ENCODE measurements around the gene RGR.
A peak's percentile ranks its signal among the peaks of the same experiment; 100 is the strongest.
"Not testable (repeated sequence)": the region's sequence is repeated elsewhere in the genome, so short reads cannot be mapped to it uniquely, and the experiment has no call there.

RGR gene

DNA sequence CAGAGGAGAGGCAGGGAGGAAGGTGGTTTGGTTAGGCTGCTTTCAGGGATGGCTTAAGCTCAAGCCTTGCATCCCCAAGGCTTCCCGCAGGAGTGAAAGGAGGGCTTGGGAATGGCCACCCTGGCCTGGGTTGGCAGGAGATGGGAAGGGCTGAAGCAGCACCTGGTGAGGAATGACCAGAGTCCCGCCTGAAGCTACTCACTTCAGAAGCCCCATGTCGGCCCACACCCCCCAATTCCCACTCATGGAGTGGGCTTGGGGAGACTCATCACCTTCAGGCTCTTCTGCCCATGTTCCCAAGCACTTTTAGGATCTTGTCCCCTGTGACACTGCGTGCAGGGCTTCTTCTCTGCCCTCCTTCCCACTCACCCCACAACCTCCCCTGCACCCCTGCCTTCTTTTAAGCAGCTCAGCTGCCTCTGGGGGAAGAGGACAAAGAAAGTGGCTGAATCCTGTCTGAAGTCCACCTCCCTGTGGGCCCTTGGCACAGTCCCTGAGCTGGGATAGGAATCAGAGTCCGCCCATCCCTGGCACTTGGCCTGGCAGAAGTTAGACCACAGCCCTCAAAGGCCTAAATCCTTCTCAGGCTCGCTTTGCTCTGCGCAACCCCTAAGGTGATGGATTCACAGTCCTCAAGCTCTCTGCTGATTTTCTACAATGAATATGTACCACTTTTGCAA lies 16.5 kb downstream of the RGR start:
- no peak for DNase-seq

DNA sequence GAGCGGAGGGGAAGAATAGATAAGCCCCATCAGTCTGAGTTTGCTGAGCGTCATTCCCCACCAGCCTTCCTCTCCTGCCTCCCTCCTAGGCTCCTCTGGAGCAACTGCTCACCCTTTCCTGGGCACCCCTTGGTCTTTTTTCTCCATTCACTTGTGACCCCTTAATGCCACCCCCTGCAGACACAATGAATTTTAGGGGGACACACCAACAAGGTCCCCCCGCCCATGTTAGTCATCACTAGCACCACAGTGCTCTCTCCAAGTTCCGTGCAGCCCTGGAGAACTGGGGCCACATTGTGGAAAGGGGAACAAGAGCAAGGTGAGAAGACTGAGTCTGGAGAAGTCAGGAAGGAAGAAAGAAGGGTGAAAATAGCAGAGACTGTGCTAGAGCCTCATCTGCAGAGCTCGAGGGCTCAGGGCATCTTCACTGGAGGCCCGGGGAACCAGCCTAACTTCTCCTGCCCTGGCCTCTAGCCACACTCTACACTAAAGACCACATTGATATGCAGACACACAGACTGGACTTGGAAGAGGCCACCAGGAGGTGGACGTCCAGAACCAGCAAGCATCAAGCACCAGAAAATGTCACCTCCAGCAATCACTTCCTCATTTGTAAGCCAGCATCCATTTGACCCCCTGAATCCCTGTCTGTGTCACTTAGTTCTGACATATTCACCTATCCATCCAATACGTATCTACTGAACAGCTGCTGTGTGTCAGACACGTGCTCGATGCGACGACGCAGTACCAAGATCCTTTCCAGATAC lies 17.5 kb downstream of the RGR start:
- no peak for DNase-seq

DNA sequence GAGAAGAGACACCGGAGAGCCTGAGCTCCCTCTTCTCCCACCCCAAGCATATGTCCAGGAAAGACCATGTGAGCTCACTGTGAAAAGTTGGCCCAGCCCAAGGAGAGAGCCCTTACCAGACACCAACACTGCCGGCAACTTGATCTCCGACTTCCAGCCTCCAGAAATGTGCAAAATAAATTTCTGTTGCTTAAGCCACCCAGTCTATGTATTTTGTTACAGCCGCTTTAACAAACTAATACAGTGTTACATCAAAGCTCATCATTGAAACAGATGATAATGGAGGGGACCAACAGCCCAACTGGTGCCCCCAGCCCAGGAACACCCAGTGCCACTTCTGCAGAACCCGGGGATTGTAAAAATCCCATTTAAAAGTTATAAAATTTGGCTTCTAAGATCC lies 18.9 kb downstream of the RGR start:
- DNase-seq, result no peak

DNA sequence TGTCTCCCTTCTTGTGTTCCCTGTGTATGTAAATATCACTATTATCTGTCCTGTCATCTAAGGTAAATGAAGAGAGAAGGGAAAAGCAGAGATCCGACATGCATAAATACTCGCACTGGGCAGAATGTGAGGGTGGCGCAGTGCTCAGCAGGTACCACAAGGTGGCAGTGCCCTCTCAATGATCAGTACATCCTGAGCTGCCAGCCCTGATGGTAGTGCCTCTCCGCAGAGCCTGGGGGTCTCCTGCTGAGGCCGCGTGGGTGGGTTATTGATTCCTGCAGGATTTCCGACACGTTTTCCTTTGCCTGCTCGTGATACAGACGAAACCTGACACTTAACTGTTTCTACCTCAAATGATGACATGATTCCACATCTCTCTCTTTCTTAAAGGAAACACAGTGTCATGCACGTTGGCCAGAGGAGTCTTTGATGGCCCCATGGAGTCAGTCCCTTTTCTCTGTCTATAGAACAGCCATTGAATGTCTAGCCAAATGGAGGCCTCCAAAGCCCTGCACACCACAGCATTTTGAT lies 19.8 kb downstream of the RGR start:
- DNase-seq, result peak; percentile 65

DNA sequence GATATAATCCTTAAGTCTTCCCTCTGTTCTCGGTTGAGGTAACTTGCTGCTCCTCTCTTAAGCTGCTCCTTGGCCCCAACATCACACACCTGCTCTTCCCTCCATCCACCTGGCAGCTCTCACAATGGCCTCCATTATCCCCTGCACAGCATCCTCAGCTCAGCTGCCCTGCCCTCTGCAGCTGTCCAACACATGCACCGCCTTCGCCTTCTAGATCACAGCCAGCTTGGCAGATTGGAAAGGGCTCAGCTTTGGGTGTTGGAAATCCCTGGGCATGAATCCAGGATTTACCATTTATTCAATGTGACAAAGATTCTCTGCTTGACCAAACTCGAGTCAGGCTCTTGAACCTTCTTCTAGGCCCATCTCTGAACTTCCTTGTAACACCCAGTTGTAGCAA lies 20.6 kb downstream of the RGR start:
- no peak for DNase-seq

DNA sequence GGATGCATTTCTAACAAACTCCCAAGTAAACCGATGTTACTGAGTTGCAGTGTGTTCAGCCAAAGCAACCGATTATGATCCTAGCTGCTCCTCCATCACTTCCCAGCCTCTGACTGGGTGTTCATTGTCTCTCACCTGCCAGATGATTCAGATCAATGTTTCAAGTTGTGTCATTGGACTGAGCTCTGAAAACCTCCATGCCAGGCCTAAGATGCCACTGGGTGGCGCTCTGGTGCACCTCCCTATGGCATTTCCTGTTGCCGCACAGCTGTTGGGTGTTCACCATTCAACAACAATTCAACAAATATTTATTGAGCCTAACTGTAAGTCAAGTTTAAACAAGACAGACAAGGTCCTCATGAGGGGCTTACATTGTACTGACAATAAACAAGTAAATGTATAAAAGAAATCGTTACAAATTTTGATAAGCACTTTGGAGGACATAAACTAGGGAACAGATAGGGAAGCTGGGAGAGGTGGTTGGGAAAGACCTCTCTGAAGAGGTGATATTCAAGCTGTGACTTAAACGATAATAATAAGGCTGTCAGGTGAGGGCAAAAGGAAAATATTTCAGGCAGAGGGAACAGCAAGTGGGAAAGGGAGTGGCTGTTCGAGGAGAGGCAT lies 22.8 kb downstream of the RGR start:
- peak; percentile 31 for DNase-seq

DNA sequence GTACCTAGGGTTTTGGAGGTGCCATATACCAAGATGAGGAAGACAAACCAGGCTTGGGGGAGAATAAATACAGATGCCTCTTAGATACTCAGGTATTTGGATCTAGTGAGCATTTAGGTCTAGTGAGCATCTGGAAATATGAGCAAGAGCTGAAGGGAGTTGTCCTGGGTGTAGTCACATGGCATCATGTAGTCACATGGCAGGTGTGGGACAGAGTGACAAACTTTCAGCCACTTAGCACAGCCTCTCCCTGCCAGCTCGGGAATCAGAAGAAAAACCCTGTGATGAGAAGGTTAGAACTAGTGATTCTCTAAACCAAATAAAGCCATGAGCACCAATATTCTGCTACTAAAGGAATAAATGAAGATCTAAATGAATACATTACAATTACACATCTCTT lies 24.3 kb downstream of the RGR start:
- no peak for DNase-seq

DNA sequence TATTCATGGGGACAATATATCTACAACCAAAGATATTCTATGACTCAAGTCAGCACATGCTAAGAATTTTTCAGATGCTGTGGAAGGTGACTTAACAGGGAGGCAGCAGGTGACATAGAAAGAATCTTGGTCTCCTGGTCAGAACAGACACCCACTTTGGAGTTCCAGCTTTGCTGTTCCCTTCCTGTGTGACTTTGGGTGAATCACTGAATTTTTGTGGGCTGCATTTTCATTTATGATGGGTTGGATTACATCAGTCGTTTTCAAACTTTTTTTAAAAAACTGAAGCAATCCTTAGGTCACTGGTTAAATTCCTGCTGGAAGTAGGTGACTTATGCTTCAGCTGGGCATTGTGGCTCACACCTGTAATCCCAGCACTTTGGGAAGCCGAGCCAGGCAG lies 24.9 kb downstream of the RGR start:
- no peak for DNase-seq

DNA sequence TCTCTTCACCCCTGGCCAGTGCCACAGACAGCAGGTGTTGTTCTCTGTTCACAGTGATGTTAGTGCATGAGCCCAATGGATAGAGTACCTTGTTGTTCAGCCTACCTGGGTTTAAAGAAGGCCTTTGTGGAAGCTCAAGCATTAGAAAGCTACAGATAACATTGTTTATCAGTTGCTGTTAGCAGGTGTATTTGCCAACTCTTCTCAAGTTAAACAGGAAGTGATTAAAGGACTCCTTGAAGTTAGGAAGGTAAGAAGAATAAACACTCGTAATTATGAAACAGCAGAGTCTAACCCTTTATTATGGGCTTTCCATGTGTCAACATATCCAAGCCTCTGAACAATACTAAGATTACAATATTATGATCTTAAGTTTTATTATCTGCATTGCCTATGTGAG lies 25.9 kb downstream of the RGR start:
- no peak for DNase-seq

DNA sequence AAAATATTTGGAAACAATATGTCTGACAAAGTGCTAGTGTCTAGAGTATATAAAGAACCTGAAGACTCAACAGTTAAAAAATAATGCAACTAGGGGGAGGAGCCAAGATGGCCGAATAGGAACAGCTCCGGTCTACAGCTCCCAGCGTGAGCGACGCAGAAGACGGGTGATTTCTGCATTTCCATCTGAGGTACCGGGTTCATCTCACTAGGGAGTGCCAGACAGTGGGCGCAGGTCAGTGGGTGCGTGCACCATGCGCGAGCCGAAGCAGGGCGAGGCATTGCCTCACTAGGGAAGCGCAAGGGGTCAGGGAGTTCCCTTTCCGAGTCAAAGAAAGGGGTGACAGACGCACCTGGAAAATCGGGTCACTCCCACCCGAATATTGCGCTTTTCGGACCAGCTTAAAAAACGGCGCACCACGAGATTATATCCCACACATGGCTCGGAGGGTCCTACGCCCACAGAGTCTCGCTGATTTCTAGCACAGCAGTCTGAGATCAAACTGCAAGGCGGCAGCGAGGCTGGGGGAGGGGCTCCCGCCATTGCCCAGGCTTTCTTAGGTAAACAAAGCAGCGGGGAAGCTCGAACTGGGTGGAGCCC lies 35.1 kb downstream of the RGR start:
- DNase-seq, result not testable (repeated sequence)

DNA sequence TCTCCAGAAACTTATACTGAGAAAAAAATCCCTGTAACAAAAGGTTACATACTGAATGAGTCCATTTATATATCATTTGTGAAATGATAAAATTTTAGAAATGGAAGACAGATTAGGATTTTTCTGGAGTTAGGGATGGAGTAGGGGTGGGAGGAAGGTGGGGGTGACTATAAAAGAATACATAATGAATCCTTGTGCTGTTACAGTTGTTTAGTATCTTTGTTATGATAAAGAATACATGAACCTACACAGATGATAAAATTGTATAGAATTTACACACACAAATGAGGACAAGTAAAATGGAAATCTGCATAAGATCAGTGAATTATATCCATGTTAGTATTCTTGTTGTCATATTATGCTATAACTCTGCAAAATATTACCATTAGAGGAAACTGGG lies 41.8 kb downstream of the RGR start:
- no peak for DNase-seq

DNA sequence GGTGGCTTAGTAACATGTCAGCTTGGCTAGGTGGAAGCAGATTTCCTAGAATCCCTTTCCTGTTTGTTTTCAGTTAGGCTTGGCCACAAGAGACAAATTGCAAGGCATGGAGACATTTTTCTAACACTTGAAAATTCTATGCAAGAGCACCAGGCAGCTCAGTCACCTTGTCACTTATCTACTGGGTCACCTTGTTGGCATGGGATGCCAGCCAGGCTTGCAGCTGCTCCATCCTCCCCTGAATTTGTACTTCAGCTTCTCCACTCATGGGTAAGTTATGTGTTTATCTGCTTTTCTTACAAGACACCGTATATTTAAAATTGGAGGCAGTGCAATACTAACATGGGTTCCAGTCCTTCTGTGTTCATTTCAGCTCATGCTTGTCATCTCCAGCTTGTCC lies 43.3 kb downstream of the RGR start:
- DNase-seq, result no peak

DNA sequence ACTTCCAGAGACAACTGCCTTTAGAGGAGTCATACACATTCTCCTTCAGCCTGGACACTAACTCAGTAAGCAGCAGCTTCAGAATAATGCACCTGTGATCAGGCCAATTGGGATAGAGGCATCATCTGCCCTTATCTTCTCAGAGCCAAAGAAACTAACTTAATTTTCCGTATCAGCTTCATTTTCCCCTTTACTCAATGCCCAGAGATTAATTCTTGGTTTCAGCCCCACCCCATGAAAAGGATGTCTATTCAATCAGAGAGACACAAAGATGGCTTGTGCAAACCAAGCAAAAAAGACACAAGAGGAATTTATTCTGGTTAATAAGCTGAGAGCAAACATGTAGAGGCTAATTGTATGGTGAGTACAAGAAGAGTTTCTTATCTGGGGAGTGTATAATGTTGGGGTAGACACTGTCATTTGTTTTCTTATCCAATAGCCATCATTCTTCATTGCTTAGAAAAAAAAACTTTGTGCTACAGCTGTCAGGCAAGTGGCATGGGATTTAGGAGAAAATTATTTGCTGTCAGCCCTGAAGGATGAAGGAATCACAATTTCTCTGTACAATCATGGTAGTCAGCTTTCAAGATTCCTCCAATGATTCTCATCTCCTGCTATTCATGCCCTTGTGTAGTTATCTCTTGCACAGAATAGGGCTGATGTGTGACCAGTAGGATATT lies 44.8 kb downstream of the RGR start:
- no peak for DNase-seq

DNA sequence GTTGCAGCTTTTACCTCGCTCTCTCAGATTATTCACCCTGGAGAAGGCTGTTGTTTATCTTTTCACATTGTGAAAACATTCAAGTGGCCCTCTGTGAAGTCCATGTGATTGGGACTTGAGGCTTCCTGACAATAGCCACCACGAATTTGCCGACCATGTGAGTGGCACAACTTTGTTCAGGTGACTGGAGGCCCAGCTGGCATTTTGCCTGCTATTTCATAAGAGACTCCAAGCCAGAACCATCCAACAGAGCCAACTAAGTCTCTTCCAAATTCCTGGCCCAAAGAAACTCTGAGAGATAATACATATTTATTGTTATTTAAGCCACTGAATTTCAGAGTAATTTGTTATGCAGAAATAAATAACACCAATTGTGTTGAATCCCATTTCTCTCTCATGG lies 45.4 kb downstream of the RGR start:
- no peak for DNase-seq

DNA sequence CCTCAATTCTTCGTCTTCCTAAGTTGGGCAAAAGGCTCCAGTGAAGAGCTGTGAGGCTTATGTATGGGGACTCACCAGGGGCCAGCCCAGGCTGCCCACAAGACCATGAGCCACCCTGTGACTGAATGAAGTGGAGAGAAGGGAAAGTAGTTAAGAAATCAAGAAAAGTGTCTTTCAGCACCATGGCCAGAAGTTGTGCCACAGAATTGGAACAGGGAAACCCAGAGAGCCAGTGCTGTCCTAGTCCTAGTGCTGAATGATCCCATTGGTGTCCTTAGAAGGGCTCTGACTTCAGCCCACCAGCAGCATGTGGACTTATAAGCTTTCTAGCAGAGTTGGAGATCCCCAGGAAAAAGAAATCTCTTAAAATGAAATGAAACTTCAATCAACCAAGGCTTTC lies 46.5 kb downstream of the RGR start:
- DNase-seq, result no peak

DNA sequence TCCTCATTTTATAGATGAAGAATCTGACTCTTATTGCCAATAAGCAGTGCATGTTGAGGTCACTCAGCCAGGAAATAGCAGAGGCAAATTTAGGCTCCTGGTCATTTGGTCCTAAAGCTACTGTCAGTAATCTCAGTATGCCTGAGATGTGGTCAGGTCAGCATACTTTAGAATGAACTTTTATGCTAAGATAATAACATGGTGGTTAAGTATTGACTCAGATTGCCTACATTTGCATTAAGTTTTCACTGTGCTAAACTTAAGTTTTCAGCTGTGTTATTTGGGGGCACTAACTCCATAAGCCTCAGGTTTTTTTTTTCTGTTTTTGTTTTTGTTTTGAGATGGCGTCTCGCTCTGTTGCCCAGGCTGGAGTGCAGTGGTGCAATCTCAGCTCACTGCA lies 47.6 kb downstream of the RGR start:
- no peak for DNase-seq

DNA sequence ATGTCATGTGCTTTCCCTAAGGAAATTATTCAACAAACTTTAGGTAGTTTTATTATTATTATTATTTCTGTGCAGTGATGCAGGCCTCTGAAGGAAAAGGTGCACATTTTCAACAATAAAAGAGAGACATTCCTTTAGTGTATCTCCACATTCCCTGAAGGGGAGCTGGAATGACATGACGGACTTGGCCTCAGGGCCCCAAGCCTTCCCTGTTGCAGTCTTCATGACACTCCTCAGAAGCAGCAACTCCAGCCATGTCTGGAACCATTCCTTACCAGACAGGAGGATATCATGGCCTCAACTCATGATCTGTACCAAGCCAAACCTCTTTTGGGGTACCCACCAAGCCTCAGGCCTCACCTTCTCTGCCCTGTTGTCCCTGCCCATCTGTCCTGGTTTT lies 48.3 kb downstream of the RGR start:
- DNase-seq, result no peak

DNA sequence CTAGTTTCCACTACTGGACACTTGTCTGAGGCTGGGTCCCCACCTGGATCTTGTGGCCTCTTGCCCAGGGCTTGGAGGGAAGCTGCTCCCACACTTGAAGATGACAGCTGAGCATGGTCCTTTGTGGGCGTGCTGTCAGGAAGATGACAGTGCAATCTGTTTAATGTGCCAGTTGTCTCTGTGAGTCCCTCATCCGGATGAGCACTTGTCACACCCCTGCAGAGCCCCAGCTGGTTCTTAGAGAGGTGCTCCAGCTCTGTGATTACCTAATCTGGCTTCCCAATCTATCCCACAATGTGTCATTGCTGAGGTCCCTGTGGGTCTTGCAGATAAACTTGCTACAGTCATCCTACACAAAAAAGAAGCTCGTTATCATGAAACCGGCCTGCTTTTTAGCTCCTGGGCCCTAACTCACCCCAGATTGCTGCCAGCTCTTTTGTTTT lies 48.7 kb downstream of the RGR start:
- DNase-seq, result no peak

DNA sequence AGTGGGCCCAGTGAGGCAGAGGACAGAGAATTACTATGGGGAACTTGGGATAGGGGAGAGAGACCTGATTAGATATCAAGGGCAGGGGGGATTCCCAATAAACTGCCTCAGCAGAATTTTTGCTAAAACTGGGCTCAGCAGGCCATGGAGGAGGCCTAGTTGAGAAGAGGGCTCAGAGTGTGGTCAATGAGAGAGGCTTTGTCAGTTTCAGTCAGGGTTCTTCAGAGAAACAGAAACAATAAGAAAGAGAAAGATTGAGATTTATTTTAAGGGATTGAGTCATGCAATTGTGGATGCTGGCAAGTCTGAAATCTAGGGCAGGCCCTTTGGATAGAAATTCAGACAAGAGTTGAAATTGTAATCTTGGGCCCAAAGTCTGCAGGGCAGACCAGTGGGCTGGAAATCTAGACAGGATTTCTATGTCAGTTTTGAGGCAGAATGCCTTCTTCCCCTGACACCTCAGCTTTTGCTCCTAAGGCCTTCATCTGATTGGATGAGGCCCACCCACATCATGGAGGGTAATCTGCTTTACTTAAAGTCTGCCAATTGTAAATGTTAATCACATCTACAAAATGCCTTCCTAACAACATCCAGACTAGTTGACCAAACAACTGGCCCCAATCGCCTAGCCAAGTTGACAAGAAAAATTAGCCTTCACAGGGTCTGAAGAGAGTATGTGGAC lies 50.1 kb downstream of the RGR start:
- no peak for DNase-seq

DNA sequence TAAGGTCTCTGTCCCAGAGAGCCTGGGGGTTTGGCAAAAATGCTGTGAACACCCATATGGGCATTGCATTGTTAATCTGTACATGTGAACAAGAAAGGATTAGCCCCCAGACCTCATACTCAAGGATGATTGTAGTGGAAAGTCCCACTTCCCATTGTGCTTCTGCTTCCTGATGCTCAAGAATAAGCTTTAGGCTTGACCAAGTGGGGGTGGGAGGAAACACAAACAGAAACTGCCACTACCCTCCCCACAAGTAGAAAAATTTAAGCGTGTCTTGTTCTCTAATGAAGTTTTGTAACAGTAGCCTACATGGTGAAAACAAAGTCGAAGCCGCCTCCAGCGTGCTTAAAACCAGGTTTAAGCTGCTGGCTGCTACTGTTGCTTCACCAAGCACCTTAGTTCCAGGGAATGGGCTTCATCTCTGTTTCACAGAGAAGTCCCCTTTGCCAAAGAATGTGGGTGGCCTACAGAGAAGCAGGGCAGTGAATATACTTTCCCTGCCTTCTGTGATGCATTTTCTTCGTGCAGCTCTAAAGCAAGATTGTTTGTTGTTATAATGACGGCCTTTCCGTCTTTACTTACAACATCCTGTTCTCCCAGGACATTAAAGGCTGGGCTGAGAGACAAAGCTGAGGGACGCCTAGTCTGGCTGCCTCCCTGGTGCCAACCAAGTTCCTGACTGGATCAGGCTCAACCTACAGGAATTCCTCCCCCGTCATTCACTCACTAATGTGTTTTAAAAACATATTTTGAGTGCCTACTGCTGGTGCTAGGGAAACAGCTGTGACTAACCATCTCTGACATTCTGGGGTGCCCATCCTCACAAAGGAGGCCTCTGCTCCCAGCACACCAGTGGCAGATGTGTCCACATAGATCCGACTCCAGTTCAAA lies 51.5 kb downstream of the RGR start:
- no peak for DNase-seq

DNA sequence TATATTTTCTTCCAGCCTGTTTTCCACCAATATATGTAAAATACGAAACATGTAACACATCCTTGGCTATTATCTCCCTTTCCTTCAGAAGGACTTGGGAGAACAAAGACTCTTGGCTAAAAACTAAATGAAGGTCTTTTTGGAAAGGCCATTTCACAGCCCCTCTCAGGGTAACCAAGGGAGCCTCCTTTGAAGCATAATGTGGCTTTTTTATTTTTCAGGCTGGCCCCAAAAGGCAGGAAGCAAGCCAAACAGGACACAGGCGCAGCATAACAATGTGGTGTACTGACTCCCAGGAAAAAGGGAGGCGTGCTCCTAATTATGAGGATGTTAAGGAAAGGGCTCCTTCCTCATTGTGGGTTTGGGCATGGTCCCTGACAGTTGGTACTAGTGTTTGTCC lies 53.2 kb downstream of the RGR start:
- no peak for DNase-seq
